HepG2 (cell line): Measurements from ENCODE around the gene ZRANB2.

Source experiments
- CHCHD3 ChIP-seq: sonication (generic); formaldehyde crosslinking; IDR thresholded peaks from 2 replicates; pipeline ENCODE4 v1.8.0; 2022; ENCODE audit warnings: mild to moderate bottlenecking, missing genetic modification reagents, moderate library complexity
- EEA1 ChIP-seq: sonication (generic); formaldehyde crosslinking; IDR thresholded peaks from 2 replicates; pipeline ENCODE4 v1.5.1; 2020; ENCODE audit warnings: mild to moderate bottlenecking, missing genetic modification reagents, borderline replicate concordance
- MYC ChIP-seq: sonication (generic); formaldehyde crosslinking; IDR thresholded peaks from 2 replicates; pipeline ENCODE4 v1.9.0; 2021; ENCODE audit warnings: missing genetic modification reagents, borderline replicate concordance
- NFKB2 ChIP-seq: sonication (generic); formaldehyde crosslinking; IDR thresholded peaks from 2 replicates; pipeline ENCODE4 v1.4.0; 2020; ENCODE audit warnings: missing genetic modification reagents, borderline replicate concordance
- REXO4 ChIP-seq: sonication (generic); formaldehyde crosslinking; IDR thresholded peaks from 2 replicates; pipeline ENCODE4 v1.8.0; 2022; ENCODE audit warnings: missing genetic modification reagents, mild to moderate bottlenecking, borderline replicate concordance
- SRSF1 ChIP-seq: fragments of 200-400 bp; formaldehyde crosslinking; optimal IDR thresholded peaks from 2 replicates; pipeline ENCODE3; 2017; ENCODE audit warnings: mild to moderate bottlenecking, low read depth, low read length, moderate library complexity
- ZBTB1 ChIP-seq: sonication (generic); formaldehyde crosslinking; IDR thresholded peaks from 2 replicates; pipeline ENCODE4 v1.4.0; 2020; ENCODE audit warnings: missing genetic modification reagents, borderline replicate concordance
- ZBTB4 ChIP-seq: sonication (generic); formaldehyde crosslinking; IDR thresholded peaks from 2 replicates; pipeline ENCODE4 v1.4.0; 2020; ENCODE audit warnings: missing genetic modification reagents, mild to moderate bottlenecking, borderline replicate concordance
- ZNF10 ChIP-seq: sonication (generic); formaldehyde crosslinking; IDR thresholded peaks from 2 replicates; pipeline ENCODE4 v1.4.0; 2020; ENCODE audit warnings: mild to moderate bottlenecking, low read depth, missing genetic modification reagents, borderline replicate concordance
- ZNF20 ChIP-seq: sonication (generic); formaldehyde crosslinking; IDR thresholded peaks from 2 replicates; pipeline ENCODE4 v1.4.0; 2020; ENCODE audit warnings: mild to moderate bottlenecking, moderate library complexity, missing genetic modification reagents
- ZNF274 ChIP-seq: sonication (generic); formaldehyde crosslinking; IDR thresholded peaks from 2 replicates; pipeline ENCODE4 v1.5.1; 2020; ENCODE audit warnings: mild to moderate bottlenecking, missing genetic modification reagents
- ZNF660 ChIP-seq: sonication (generic); formaldehyde crosslinking; IDR thresholded peaks from 2 replicates; pipeline ENCODE4 v1.5.1; 2020; ENCODE audit warnings: mild to moderate bottlenecking, low read depth, missing genetic modification reagents, borderline replicate concordance
- TF ChIP-seq, protein P1 (sequence below): sonication (generic); formaldehyde crosslinking; IDR thresholded peaks from 2 replicates; pipeline ENCODE4 v1.5.0; 2020; ENCODE audit warnings: mild to moderate bottlenecking, missing genetic modification reagents, moderate library complexity

DNA sequence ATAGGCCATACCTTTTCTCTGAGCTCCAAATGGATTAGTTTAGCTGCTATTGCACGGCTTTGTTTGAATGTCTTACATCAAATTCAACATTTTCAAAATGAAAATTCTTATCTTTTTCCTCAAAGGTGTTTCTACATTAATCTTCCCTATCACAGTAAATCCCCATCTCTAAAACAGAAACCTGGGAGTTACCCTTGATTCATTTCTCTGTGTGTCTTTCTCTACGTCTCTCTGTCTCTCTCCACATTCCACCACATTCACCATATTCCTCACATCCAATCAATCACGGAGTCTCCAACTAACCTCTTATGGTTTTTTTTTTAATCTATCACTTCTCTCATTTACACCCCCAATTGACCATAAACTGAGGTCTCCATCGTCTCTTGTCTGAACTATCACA is 57.3 kb downstream of the ZRANB2 start:
- TF ChIP-seq NFKB2 (CRISPR knock-in tag), result no peak
- no peak for TF ChIP-seq REXO4 (CRISPR knock-in tag)
- TF ChIP-seq ZBTB1 (CRISPR knock-in tag), result no peak
- no peak for TF ChIP-seq ZNF20 (CRISPR knock-in tag)
- TF ChIP-seq ZNF660 (CRISPR knock-in tag), result no peak
- TF ChIP-seq EEA1 (CRISPR knock-in tag), result no peak
- TF ChIP-seq MYC (CRISPR knock-in tag), result no peak
- TF ChIP-seq CHCHD3, result no peak
- TF ChIP-seq ZBTB4 (CRISPR knock-in tag), result no peak
- TF ChIP-seq SRSF1, result no peak
- TF ChIP-seq, protein P1, sequence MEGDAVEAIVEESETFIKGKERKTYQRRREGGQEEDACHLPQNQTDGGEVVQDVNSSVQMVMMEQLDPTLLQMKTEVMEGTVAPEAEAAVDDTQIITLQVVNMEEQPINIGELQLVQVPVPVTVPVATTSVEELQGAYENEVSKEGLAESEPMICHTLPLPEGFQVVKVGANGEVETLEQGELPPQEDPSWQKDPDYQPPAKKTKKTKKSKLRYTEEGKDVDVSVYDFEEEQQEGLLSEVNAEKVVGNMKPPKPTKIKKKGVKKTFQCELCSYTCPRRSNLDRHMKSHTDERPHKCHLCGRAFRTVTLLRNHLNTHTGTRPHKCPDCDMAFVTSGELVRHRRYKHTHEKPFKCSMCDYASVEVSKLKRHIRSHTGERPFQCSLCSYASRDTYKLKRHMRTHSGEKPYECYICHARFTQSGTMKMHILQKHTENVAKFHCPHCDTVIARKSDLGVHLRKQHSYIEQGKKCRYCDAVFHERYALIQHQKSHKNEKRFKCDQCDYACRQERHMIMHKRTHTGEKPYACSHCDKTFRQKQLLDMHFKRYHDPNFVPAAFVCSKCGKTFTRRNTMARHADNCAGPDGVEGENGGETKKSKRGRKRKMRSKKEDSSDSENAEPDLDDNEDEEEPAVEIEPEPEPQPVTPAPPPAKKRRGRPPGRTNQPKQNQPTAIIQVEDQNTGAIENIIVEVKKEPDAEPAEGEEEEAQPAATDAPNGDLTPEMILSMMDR (CRISPR knock-in tag), result no peak
- no peak for TF ChIP-seq ZNF10 (CRISPR knock-in tag)
- no peak for TF ChIP-seq ZNF274 (CRISPR knock-in tag)
